Measurements from ENCODE around the gene REEP6.

DNA sequence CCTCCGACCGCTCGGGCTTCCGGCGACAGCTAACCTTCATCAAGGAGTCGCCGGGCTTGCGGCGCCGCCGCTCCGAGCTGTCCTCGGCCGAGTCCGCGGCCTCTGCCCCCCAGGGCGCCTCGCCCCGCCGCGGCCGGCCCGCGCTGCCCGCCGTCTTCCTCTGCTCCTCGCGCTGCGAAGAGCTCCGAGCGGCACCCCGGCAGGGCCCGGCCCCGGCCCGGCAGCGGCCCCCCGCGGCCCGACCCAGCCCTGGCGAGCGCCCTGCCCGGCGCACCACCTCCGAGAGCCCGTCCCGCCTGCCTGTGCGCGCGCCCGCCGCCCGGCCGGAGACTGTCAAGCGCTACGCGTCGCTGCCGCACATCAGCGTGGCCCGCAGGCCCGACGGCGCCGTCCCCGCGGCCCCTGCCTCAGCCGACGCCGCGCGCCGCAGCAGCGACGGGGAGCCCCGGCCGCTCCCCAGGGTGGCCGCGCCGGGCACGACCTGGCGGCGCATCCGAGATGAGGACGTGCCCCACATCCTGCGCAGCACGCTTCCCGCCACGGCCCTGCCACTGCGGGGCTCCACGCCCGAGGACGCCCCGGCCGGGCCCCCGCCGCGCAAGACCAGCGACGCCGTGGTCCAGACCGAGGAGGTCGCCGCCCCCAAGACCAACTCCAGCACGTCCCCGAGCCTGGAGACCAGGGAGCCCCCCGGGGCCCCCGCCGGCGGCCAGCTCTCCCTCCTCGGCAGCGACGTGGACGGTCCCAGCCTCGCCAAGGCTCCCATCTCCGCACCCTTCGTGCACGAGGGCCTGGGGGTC, 21.5 kb upstream of the REEP6 start:
- TF ChIP-seq, protein P1, sequence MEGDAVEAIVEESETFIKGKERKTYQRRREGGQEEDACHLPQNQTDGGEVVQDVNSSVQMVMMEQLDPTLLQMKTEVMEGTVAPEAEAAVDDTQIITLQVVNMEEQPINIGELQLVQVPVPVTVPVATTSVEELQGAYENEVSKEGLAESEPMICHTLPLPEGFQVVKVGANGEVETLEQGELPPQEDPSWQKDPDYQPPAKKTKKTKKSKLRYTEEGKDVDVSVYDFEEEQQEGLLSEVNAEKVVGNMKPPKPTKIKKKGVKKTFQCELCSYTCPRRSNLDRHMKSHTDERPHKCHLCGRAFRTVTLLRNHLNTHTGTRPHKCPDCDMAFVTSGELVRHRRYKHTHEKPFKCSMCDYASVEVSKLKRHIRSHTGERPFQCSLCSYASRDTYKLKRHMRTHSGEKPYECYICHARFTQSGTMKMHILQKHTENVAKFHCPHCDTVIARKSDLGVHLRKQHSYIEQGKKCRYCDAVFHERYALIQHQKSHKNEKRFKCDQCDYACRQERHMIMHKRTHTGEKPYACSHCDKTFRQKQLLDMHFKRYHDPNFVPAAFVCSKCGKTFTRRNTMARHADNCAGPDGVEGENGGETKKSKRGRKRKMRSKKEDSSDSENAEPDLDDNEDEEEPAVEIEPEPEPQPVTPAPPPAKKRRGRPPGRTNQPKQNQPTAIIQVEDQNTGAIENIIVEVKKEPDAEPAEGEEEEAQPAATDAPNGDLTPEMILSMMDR (IDR thresholded peaks at IDR 0.05), result no peak
- TF ChIP-seq EZH2 (IDR thresholded peaks at IDR 0.05), result no peak
